ENCODE results near the gene SELENON.

DNA sequence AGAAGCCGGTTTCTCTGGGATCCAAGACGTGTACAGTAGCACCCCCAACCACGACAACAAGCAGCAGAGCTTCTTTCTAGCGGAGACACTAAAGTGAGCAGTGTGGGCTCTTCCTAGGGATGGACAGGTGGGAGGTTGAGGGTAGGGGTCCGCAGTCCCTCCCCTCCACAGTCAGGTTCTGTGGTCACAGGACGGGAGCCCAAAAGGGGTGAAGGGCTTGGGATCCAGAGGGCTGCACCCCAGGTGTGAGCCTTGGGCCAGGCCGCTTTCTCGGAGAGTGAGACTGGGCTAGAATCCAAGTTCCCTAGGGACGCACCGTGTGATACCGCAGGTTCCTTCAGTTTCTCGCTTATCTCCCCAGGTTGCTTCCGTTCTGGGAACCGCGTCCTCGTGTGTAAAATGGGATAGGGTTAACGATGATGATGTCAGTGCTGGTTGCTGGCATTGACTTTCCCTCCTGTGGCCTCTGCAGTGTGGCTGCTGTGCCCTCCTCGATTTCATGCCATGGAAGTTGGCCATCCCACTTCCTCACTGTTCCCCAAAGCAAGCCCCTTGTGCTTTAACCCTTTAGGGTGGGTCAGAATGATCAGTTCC, 17.3 kb upstream of the SELENON start:
- TF ChIP-seq, protein P1, sequence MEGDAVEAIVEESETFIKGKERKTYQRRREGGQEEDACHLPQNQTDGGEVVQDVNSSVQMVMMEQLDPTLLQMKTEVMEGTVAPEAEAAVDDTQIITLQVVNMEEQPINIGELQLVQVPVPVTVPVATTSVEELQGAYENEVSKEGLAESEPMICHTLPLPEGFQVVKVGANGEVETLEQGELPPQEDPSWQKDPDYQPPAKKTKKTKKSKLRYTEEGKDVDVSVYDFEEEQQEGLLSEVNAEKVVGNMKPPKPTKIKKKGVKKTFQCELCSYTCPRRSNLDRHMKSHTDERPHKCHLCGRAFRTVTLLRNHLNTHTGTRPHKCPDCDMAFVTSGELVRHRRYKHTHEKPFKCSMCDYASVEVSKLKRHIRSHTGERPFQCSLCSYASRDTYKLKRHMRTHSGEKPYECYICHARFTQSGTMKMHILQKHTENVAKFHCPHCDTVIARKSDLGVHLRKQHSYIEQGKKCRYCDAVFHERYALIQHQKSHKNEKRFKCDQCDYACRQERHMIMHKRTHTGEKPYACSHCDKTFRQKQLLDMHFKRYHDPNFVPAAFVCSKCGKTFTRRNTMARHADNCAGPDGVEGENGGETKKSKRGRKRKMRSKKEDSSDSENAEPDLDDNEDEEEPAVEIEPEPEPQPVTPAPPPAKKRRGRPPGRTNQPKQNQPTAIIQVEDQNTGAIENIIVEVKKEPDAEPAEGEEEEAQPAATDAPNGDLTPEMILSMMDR (IDR thresholded peaks at IDR 0.05 in 4 of 5, conservative IDR thresholded peaks at IDR 0.05 in 1 of 5), result no peak
- TF ChIP-seq POLR2A (IDR thresholded peaks at IDR 0.05), result no peak

Measured in gastrocnemius medialis (tissue), 4 donors.